ENCODE results near the gene ZFHX3.

Gene ZFHX3

DNA sequence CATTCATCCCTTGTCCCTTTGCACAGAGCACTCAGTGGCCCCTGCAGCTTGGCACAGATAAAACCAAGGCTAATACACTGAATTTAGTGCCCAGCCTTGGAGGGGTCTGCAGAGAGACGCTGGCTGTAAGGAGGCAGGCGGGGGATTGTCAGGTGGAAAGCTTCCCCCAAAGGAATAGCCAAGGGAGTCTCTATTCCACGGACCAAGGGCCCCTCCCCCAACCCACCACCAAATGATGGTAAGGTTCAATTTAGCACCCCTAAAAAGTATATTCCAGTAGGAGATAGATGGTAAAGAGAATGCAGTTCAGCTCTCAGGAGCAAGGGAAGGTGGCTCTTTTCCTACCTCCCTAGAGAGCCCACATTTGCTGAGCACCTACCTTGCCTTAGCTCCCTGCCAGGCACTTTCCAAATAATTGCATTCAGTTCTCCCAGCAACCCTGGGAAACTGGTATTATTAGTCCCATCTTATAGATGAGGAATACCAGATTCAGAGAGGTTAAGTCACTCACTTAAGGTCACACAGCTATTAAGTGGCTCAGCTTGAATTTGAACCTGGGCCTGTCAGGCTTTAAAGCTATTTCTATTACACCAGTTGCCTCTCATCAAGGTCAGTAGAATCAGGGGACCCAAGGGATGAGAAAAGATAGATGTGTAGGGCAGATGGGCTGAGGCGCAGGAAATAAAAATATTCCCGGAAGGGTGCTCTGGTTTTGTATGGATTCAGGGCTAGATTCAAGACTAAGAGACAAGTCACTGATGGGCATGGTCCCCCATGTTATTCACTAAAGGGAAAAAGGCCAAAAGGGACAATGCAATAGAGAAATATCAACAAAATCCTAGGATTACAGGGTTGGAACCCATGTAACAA lies 20.0 kb upstream of the ZFHX3 start:
- DNase-seq = no peak

DNA sequence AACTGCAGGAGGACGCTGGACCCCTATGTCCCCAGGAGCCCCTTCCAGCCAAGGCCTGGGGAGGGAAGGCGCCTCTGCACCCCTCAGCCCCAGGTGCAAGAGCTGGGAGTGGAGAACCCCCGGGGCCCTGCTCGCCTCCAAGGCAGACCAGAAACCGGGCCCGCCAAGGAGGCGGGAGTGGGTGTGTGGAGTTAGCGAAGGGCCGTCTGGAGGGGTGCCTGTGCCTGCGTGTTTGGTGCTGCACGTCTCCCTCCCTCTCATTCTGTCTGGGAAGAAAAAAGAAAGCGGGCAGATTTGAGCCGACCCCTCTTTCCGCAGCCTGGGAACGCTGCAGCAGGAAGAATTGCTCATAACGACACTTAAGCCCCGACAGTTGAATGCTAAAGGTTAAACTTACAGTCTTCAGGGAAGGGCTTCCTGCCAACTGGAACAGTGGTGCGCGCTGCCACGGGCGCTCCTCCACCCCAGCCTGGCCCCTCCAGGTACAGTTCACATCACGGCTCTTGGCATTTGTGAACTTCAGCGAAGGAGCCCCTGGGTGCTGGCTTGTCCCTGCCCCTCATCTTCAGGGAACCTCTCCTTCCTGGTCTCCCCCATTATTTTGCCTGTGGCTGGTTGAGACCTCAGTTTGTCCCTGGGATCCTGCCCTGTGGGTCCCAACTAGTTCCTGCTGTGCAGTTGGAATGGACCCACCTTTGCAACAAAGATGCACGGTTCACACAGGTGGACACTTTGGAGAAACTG lies 19.2 kb upstream of the ZFHX3 start:
- no peak for DNase-seq

- DNase-seq = no peak
These were observed 18.5 kb upstream of the ZFHX3 start for GRCh38 chr16:73066331-73066926.

GRCh38 chr16:73065632-73066330 lies 17.9 kb upstream of the ZFHX3 start:
- no peak for DNase-seq

GRCh38 chr16:73064994-73065545 lies 17.1 kb upstream of the ZFHX3 start:
- DNase-seq = no peak

GRCh38 chr16:73064212-73064993 lies 16.5 kb upstream of the ZFHX3 start:
- DNase-seq = no peak

GRCh38 chr16:73063854-73064211 lies 15.9 kb upstream of the ZFHX3 start:
- DNase-seq = no peak

DNA sequence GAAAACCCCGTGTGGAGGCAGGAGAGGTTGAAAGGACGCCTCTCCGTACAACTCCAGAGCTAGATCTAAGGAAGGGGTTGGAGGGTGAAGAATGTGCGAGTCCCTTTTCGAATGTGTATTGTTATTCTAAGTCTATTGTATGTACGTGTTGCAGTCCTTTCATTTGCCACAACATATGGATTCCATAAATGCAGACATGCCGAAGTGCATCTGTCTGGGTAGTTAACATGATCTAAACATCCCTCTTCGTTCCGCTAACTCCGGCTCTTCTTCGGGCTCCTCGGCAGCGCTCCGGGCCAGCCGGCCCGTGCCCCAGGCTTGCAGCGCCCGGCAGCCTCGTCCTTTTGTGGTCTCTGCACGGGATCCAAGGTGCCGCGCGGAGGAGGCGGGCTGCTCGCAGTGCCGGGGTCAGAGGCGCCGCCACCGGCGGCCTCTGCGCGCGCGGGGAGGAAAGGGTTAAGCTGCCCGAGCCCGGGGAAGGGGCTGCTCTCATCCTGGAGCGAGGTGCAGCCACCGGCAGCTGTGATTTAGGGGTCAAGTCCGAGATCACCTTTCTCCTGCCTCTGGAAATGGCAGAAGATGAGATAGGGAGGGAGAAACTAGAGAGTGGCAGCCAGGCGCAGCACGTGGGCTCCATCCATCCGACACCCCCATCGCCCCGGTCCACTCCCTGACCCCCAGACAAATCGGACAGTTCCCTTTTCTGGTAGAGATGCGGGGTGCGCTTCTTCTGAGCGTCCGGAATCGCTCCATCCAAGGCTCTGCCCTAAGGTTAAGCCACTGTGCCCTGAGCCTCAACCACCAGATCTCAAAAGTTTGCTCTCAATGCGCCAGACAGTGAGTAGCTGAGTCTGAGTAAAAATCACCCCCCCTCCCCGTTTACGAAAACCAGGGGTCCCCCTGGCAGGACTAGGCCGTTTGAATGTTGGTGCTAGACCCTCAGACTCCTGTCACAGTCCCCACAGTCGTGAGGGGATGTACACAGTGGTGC lies 15.1 kb upstream of the ZFHX3 start:
- DNase-seq = no peak

GRCh38 chr16:73062001-73062616 lies 14.2 kb upstream of the ZFHX3 start:
- no peak for DNase-seq

- no peak for DNase-seq
These were observed 13.1 kb upstream of the ZFHX3 start for GRCh38 chr16:73060892-73061490.

DNA sequence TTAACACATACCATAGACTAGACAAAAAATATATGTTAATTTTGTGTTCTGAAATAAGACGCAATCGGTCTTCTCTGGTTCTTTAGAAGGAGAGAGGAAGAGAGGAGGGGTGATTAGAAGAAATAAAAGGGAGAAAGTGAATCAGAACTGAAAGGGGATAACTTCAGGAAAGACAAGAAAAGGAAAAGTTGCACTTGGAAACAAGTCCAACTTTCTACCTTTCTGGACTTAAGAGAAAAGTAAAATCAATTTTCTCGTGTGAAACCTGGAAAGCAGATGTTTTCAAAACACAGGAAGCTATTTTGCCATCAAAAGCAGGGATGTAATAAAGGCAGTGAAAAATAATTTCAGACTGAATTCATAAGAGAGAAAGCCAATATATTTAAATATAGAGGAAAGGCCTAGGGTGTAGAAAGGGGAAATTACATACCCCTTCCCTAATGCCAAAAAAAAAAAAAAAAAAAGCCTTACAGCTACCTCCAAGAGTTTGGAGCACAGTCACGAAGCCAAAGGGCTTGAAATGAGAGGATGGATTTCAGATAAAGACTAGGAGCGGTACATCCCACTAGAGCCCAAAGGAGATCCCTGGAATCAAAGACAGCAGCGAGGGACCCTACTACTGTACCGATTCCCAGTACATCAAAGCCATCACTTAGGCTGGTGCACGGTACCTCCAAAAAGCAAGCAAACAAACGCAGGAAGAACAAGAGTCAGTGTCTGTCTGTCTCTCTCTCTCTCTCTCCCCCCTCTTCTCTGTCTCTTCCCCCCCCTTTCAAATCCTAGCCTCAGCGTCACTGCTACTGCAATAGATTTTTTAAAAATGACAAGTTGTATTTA lies 12.1 kb upstream of the ZFHX3 start:
- DNase-seq = no peak

DNA sequence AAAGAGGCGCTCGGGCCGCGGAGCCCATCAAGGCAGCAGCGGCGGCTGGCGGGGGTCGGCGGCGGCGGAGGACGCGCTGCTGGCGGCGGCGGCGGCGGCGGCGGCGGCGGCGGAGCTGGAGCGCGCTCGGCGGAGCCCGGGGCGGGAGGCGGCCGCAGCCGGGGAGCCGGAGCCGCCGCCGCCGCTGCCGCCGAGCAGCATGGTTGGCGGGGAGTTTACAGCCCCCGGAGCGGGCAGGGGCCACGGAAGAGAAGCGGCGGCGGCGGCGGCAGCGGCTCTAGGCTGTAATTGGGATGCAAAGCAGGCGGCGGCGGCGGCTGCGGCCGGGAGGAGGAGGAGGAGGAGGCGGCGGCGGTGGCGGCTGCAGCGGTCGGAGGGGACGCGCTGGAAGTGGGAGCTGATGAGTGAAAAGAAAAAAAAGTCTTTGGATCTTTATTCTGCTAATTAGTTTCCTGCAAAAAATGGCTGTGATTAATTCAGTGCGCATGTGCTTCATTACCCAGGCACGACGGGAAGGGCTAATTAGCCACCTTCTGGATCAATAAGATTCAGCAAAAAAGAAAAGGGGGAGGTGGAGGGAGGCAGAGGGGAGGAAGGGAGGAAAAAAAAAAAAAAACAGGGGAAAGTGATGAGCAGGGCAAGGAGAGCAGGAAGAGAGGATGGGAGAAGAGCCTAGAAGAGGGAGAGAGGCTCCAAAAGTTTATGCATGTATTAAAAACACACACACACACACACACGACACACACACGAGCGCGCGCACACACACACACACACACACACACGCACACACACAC lies 10.9 kb upstream of the ZFHX3 start:
- peak in 1 of 2 donors; percentile 5 for DNase-seq

- peak in 1 of 2 donors; percentile 12 for DNase-seq
These were observed 10.3 kb upstream of the ZFHX3 start for GRCh38 chr16:73058221-73058615.

- no peak for DNase-seq
These were observed 9.6 kb upstream of the ZFHX3 start for GRCh38 chr16:73057291-73058210.

- no peak for DNase-seq
These were observed 9.0 kb upstream of the ZFHX3 start for GRCh38 chr16:73056921-73057290.

GRCh38 chr16:73056448-73056847 lies 8.5 kb upstream of the ZFHX3 start:
- DNase-seq = no peak
